ENCODE data around the gene PSMD3.
A peak's percentile ranks its signal among the peaks of the same experiment; 100 is the strongest.

Gene PSMD3

GRCh38 chr17:40024901-40025300 is 44.3 kb downstream of the PSMD3 start:
- DNase-seq = no peak

- DNase-seq = no peak
Observed at GRCh38 chr17:40025559-40025958, 45.0 kb downstream of the PSMD3 start.

GRCh38 chr17:40025991-40026815 is 45.6 kb downstream of the PSMD3 start:
- peak in 1 of 2 experiments; percentile 50 for DNase-seq

DNA sequence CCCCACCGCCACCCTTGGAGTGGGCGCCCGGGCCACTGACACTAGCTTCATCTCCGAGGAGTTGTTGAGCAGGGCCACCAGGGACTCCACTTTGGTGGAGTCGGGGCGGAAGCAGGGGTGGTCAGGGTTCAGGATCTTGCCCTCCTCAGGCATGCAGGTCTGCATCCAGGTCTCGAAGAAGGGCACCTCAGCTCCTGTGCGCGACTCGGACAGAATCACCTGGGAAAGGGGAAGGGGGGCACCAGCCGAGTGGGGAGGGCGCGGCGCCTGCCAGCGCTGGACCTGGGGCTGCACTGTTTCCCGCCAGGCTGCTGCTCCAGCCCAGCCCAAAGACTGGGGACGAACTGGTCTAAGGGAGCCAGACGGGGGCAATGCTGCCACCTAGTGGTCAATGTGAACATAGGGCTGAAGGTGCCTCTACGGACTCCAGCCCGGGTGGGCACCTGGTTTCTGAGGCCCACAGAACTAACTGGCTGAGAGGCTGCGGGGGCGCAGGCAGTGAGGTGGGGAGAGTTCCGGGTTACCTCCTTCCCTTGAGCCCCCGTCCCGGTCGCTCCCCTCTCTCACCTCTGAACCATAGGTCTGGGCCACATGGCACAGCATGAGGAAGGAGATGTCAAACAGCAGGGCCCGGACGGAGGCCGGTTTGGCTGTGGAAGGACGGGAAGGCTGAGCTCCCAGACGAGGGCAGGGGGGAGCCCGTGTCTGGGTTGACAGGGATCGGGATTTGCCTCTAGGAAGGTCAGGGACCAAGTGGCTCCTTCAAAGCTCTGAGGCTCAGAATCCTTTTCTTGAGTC is 46.4 kb downstream of the PSMD3 start:
- DNase-seq = peak; percentile 81 to 83

GRCh38 chr17:40027614-40028012 is 47.0 kb downstream of the PSMD3 start:
- DNase-seq = no peak

GRCh38 chr17:40028595-40028994 is 48.0 kb downstream of the PSMD3 start:
- DNase-seq = no peak

GRCh38 chr17:40031706-40032105 is 51.1 kb downstream of the PSMD3 start:
- no peak for DNase-seq

- DNase-seq = no peak
Observed at GRCh38 chr17:40032322-40033320, 52.0 kb downstream of the PSMD3 start.

GRCh38 chr17:40033339-40033738 is 52.7 kb downstream of the PSMD3 start:
- DNase-seq = no peak

- no peak for DNase-seq
Observed at GRCh38 chr17:40034426-40035161, 54.0 kb downstream of the PSMD3 start.

- peak in 1 of 2 experiments; percentile 35 for DNase-seq
Observed at GRCh38 chr17:40035162-40035559, 54.6 kb downstream of the PSMD3 start.

GRCh38 chr17:40038882-40039513 is 58.4 kb downstream of the PSMD3 start:
- no peak for DNase-seq

- DNase-seq = no peak
Observed at GRCh38 chr17:40041196-40041595, 60.6 kb downstream of the PSMD3 start.
